CD14-positive monocyte (primary cell): ENCODE results near the gene PLXNA4. TPM values are rescaled to one million over a fixed set of nuclear protein-coding genes. Genes with fewer than 3 reads are reported as not detected.

Experiments
- DNase-seq, 3 donors: peaks; one replicate each; pipeline ENCODE4 v3.0.0-alpha.2; 2011 to 2022
- H2AFZ ChIP-seq: 2 replicates; pipeline ENCODE4 v1.6.0; 2012; ENCODE audit warnings: mild to moderate bottlenecking, low read depth, low read length, inconsistent platforms; ENCODE audit not compliant: insufficient read depth, poor library complexity, severe bottlenecking
- H3K27ac ChIP-seq, 2 donors: 1 replicate in 1 of 2; 2 replicates in 1 of 2; pipeline ENCODE4 v1.5.1; 2012 to 2013; ENCODE audit warnings: low read length in 2 of 2, control low read depth in 1 of 2, inconsistent platforms in 1 of 2, low read depth in 1 of 2, mild to moderate bottlenecking in 1 of 2
- H3K27me3 ChIP-seq, 2 donors: one replicate each; pipeline versions ENCODE4 v1.6.0 to v1.6.1; 2011 to 2013; ENCODE audit warnings: low read length in 2 of 2; ENCODE audit not compliant: control insufficient read depth in 2 of 2, insufficient read depth in 2 of 2
- H3K36me3 ChIP-seq, 2 donors: replicated peaks in 1 of 2; 1 replicate in 1 of 2; 2 replicates in 1 of 2; pipeline versions ENCODE4 v1.5.1 to v1.6.1; 2012 to 2013; ENCODE audit warnings: low read length in 2 of 2, control low read depth in 1 of 2, inconsistent platforms in 1 of 2, mild to moderate bottlenecking in 1 of 2; ENCODE audit not compliant: insufficient read depth in 2 of 2, control insufficient read depth in 1 of 2
- H3K4me1 ChIP-seq, 2 donors: 1 replicate in 1 of 2; 2 replicates in 1 of 2; pipeline versions ENCODE4 v1.5.1 to v1.6.1; 2012 to 2013; ENCODE audit warnings: low read length in 2 of 2, control low read depth in 1 of 2, inconsistent platforms in 1 of 2, mild to moderate bottlenecking in 1 of 2, moderate library complexity in 1 of 2; ENCODE audit not compliant: insufficient read depth in 2 of 2, control insufficient read depth in 1 of 2
- H3K4me2 ChIP-seq: replicated peaks from 2 replicates; pipeline ENCODE3; 2012; ENCODE audit warnings: low read length, moderate library complexity, mild to moderate bottlenecking; ENCODE audit not compliant: poor library complexity, severe bottlenecking; ENCODE audit errors: extremely low read depth
- H3K4me3 ChIP-seq, 3 experiments: fragments of 200-600 bp in 1 of 3; sonication (generic) in 1 of 3; replicated peaks in 1 of 3; 1 replicate in 2 of 3; 2 replicates in 1 of 3; pipeline ENCODE4 v1.5.1; 2011 to 2013; ENCODE audit warnings: low read length in 3 of 3, mild to moderate bottlenecking in 3 of 3, control low read depth in 2 of 3, low read depth in 2 of 3, inconsistent platforms in 1 of 3, moderate library complexity in 1 of 3
- H3K79me2 ChIP-seq: 2 replicates; pipeline ENCODE4 v1.6.0; 2012; ENCODE audit warnings: mild to moderate bottlenecking, control low read depth, inconsistent platforms, low read length, moderate library complexity; ENCODE audit not compliant: insufficient read depth
- H3K9ac ChIP-seq: 2 replicates; pipeline ENCODE4 v1.6.0; 2017; ENCODE audit warnings: low read length, mild to moderate bottlenecking; ENCODE audit not compliant: insufficient read depth, poor library complexity, severe bottlenecking
- H3K9me3 ChIP-seq, 2 donors: replicated peaks in 1 of 2; 1 replicate in 1 of 2; 2 replicates in 1 of 2; pipeline versions ENCODE4 v1.5.1 to v1.6.1; 2012 to 2013; ENCODE audit warnings: low read length in 2 of 2, control low read depth in 1 of 2; ENCODE audit not compliant: control insufficient read depth in 1 of 2, insufficient read depth in 1 of 2
- H4K20me1 ChIP-seq: 2 replicates; pipeline ENCODE4 v1.6.0; 2012; ENCODE audit warnings: mild to moderate bottlenecking, low read length, control low read depth, moderate library complexity; ENCODE audit not compliant: insufficient read depth
- H3K27ac Mint-ChIP-seq, 7 donors: one replicate each; pipeline ENCODE4 v1.8.0; 2020; ENCODE audit warnings: mild to moderate bottlenecking in 7 of 7, mixed read lengths in 7 of 7, moderate library complexity in 6 of 7, inconsistent platforms in 2 of 7
- H3K27me3 Mint-ChIP-seq, 3 donors: one replicate each; pipeline ENCODE4 v1.8.0; 2021 to 2022; ENCODE audit warnings: low read depth in 3 of 3, mild to moderate bottlenecking in 3 of 3, mixed read lengths in 3 of 3, moderate library complexity in 3 of 3, inconsistent platforms in 1 of 3
- H3K36me3 Mint-ChIP-seq, 2 donors: one replicate each; pipeline ENCODE4 v1.8.0; 2020; ENCODE audit warnings: mixed read lengths in 2 of 2, inconsistent platforms in 1 of 2, mild to moderate bottlenecking in 1 of 2
- H3K4me1 Mint-ChIP-seq: one replicate; pipeline ENCODE4 v1.8.0; 2020; ENCODE audit warnings: mild to moderate bottlenecking, mixed read lengths
- H3K4me3 Mint-ChIP-seq, 2 donors: one replicate each; pipeline ENCODE4 v1.8.0; 2020; ENCODE audit warnings: mild to moderate bottlenecking in 2 of 2, mixed read lengths in 2 of 2, moderate library complexity in 1 of 2
- H3K9me3 Mint-ChIP-seq, 7 donors: one replicate each; pipeline ENCODE4 v1.8.0; 2020 to 2022; ENCODE audit warnings: mixed read lengths in 7 of 7, mild to moderate bottlenecking in 6 of 7, moderate library complexity in 6 of 7, inconsistent platforms in 2 of 7
- CTCF ChIP-seq: fragments of 200-600 bp; IDR thresholded peaks from one replicate; pipeline ENCODE4 v1.8.0; 2022; ENCODE audit warnings: antibody characterized with exemption, mild to moderate bottlenecking
- WGBS: methylation state at CpG from one replicate; pipeline ENCODE4 v1.1.5; 2013; ENCODE audit warnings: missing lambda C conversion rate; ENCODE audit not compliant: insufficient coverage; 5-methylcytosine and 5-hydroxymethylcytosine counted together
- intact Hi-C, 2 donors: fragments of 100-400 bp; cut with micrococcal nuclease; formaldehyde crosslinking; loops; one replicate each; pipeline versions ENCODE4 v1.15.0 to v1.15.1; 2023
- polyA plus RNA-seq, 3 donors: library from polyadenylated mRNA; depleted of rRNA in 1 of 3; unstranded in 2 of 3; stranded (reverse) in 1 of 3; fragments of 300-500 nt in 2 of 3; fragments of >200 nt in 1 of 3; fragmentation: Illumina TruSeq in 2 of 3; gene quantifications; 1 replicate in 2 of 3; 2 replicates in 1 of 3; pipeline ENCODE4 v1.2.3, GENCODE V29; 2012 to 2021

The PLXNA4 gene
- polyA plus RNA-seq, 3 donors: not detected

- TF ChIP-seq CTCF: no peak
- no peaks in the 10 kb centered on the region for H3K79me2 ChIP-seq
- WGBS: no CpG with 5 or more reads among the region's 2 CpGs
- H3K4me1 Mint-ChIP-seq: peaks cover 11% of the 10 kb centered on the region
- H4K20me1 ChIP-seq: no peaks in the 10 kb centered on the region
- no peak overlapping the region for H3K4me3 ChIP-seq
- no peaks in the 10 kb centered on the region for H3K36me3 ChIP-seq
- H3K4me3 Mint-ChIP-seq: no peak overlapping the region
- H3K36me3 Mint-ChIP-seq: no peaks in the 10 kb centered on the region
- no peak overlapping the region for H2AFZ ChIP-seq
- no peak overlapping the region for H3K27ac Mint-ChIP-seq
- H3K27ac ChIP-seq: no peak overlapping the region
- peaks cover 3 to 6% (median 5%) of the 10 kb centered on the region in 3 donors for H3K27me3 Mint-ChIP-seq
- no peak for DNase-seq
- intact Hi-C loops: no loop called here
- no peak overlapping the region for H3K4me2 ChIP-seq
- H3K27me3 ChIP-seq: no peaks in the 10 kb centered on the region
- peaks cover 6 to 7% of the 10 kb centered on the region in 2 donors for H3K4me1 ChIP-seq
- H3K9me3 Mint-ChIP-seq: peaks cover 0 to 2% (median 0%) of the 10 kb centered on the region in 7 donors
- H3K9me3 ChIP-seq: no peaks in the 10 kb centered on the region
- H3K9ac ChIP-seq: no peak overlapping the region
Observed at GRCh38 chr7:132618271-132618955, 42.1 kb upstream of the PLXNA4 start.

- Histone ChIP-seq H2AFZ (peak overlapping the region; percentile 76), H3K9me3 (no peaks in the 10 kb centered on the region), H3K4me3 (peak overlapping the region in 1 of 3 experiments; percentile 43), H3K36me3 (no peaks in the 10 kb centered on the region), H3K27me3 (no peaks in the 10 kb centered on the region), H3K79me2 (no peaks in the 10 kb centered on the region), H3K4me2 (peak overlapping the region; percentile 54), H3K4me1 (peaks cover 6 to 7% of the 10 kb centered on the region in 2 donors), H3K9ac (no peak overlapping the region), H4K20me1 (no peaks in the 10 kb centered on the region), H3K27ac (no peak overlapping the region)
- peaks cover 11% of the 10 kb centered on the region for H3K4me1 Mint-ChIP-seq
- no peak for TF ChIP-seq CTCF
- no peaks in the 10 kb centered on the region for H3K36me3 Mint-ChIP-seq
- DNase-seq: peak; percentile 1 to 25 (median 6)
- peak overlapping the region; percentile 80 to 94 for H3K4me3 Mint-ChIP-seq
- peaks cover 1 to 11% (median 3%) of the 10 kb centered on the region in 3 donors for H3K27me3 Mint-ChIP-seq
- 22% methylated on average over 22 of the region's 25 CpGs for WGBS
- H3K9me3 Mint-ChIP-seq: peaks cover 0 to 2% (median 0%) of the 10 kb centered on the region in 7 donors
- intact Hi-C loops: no loop called here
- peak overlapping the region in 1 of 7 donors; percentile 31 for H3K27ac Mint-ChIP-seq
Observed at GRCh38 chr7:132614428-132615318, 38.4 kb upstream of the PLXNA4 start.
